ENCODE data around the gene SLC1A5.

DNA sequence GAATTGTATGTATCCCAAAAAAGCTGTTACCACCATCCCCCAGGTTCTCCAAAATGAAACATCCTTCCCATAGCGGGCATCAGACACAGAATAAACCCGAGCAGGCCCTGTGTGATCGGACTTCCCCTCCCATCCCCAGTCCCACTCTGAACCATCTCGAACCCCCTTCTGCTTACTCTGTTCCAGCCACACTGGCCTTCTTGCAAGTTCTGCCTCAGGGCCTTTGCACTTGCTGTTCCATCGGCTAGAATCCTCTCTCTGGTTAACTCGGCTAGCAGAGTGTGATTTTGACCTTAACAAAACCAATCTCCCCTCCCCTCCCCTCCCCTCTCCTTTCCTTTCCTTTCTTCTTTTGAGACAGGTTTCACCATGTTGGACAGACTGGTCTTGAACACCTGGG lies 46.6 kb upstream of the SLC1A5 start:
- TF ChIP-seq, protein P1, sequence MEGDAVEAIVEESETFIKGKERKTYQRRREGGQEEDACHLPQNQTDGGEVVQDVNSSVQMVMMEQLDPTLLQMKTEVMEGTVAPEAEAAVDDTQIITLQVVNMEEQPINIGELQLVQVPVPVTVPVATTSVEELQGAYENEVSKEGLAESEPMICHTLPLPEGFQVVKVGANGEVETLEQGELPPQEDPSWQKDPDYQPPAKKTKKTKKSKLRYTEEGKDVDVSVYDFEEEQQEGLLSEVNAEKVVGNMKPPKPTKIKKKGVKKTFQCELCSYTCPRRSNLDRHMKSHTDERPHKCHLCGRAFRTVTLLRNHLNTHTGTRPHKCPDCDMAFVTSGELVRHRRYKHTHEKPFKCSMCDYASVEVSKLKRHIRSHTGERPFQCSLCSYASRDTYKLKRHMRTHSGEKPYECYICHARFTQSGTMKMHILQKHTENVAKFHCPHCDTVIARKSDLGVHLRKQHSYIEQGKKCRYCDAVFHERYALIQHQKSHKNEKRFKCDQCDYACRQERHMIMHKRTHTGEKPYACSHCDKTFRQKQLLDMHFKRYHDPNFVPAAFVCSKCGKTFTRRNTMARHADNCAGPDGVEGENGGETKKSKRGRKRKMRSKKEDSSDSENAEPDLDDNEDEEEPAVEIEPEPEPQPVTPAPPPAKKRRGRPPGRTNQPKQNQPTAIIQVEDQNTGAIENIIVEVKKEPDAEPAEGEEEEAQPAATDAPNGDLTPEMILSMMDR (IDR thresholded peaks at IDR 0.05) = no peak
- TF ChIP-seq POLR2A (IDR thresholded peaks at IDR 0.05) = no peak

All from testis (tissue), 2 donors.